Peyer's patch (tissue), 4 donors: ENCODE results near the gene MAP3K13.
"Not testable (repeated sequence)": the region's sequence is repeated elsewhere in the genome, so short reads cannot be mapped to it uniquely, and the experiment has no call there.

Source experiments
- CTCF ChIP-seq, 6 experiments: fragments of 450-650 bp in 4 of 6; fragments of 200-600 bp in 2 of 6; sonication (generic) in 1 of 6; IDR thresholded peaks; one replicate each; pipeline ENCODE4 v1.5.1; 2017 to 2019; ENCODE audit warnings: antibody characterized with exemption in 6 of 6, mild to moderate bottlenecking in 3 of 6, moderate library complexity in 1 of 6
- POLR2A ChIP-seq, 2 donors: fragments of 450-650 bp; IDR thresholded peaks; one replicate each; pipeline ENCODE4 v1.5.1; 2017; ENCODE audit warnings: antibody characterized with exemption in 2 of 2, mild to moderate bottlenecking in 2 of 2, moderate library complexity in 2 of 2

- TF ChIP-seq POLR2A, CTCF (IDR thresholded peaks at IDR 0.05): not testable (repeated sequence)
Measured at GRCh38 chr3:185418561-185418977, 55.6 kb downstream of the MAP3K13 start.
